Kidney epithelial cell (primary cell): ENCODE data around the gene CD63. TPM values are rescaled to one million over a fixed set of nuclear protein-coding genes. Genes with fewer than 3 reads are reported as not detected.
A peak's percentile ranks its signal among the peaks of the same experiment; 100 is the strongest.

Source experiments
- DNase-seq: peaks from one replicate; pipeline ENCODE4 v3.0.0-alpha.2; 2010; ENCODE audit warnings: low read depth
- H3K27me3 ChIP-seq: 2 replicates; pipeline ENCODE4 v1.6.0; 2011; ENCODE audit warnings: low read length; ENCODE audit not compliant: control insufficient read depth, insufficient read depth
- H3K36me3 ChIP-seq: 2 replicates; pipeline ENCODE4 v1.5.1; 2011; ENCODE audit warnings: low read length; ENCODE audit not compliant: control insufficient read depth, insufficient read depth
- H3K4me3 ChIP-seq: 2 replicates; pipeline ENCODE4 v1.5.1; 2011; ENCODE audit warnings: low read depth, mild to moderate bottlenecking, control low read depth, low read length
- CTCF ChIP-seq: IDR thresholded peaks from 2 replicates; pipeline ENCODE4 v1.5.1; 2011; ENCODE audit warnings: mild to moderate bottlenecking, moderate library complexity, low read length, control low read depth, inconsistent platforms; ENCODE audit not compliant: insufficient read depth, poor library complexity, severe bottlenecking
- total RNA-seq: library from RNA; depleted of rRNA; stranded (reverse); fragments of >200 nt; gene quantifications from 2 replicates; pipeline ENCODE4 v1.2.3, GENCODE V29; 2015

CD63 gene
- total RNA-seq, 1 donor from 2014 or later: 1,149 TPM

- no peak for DNase-seq
- H3K36me3 ChIP-seq: peaks cover 2% of the 10 kb centered on the region
- no peak for TF ChIP-seq CTCF
- no peak overlapping the region for H3K4me3 ChIP-seq
- H3K27me3 ChIP-seq: no peaks in the 10 kb centered on the region
These were observed 3.3 kb downstream of the CD63 start for GRCh38 chr12:55725556-55725955.

- Histone ChIP-seq H3K36me3 (peaks cover 2% of the 10 kb centered on the region), H3K27me3 (no peaks in the 10 kb centered on the region), H3K4me3 (no peak overlapping the region)
- no peak for DNase-seq
- TF ChIP-seq CTCF: no peak
These were observed 3.9 kb downstream of the CD63 start for GRCh38 chr12:55724940-55725309.

GRCh38 chr12:55724226-55724939 lies 4.4 kb downstream of the CD63 start:
- DNase-seq: no peak
- Histone ChIP-seq H3K4me3 (no peak overlapping the region), H3K27me3 (no peaks in the 10 kb centered on the region), H3K36me3 (peaks cover 2% of the 10 kb centered on the region)
- peak; percentile 76 for TF ChIP-seq CTCF

GRCh38 chr12:55723516-55724225 lies 5.1 kb downstream of the CD63 start:
- no peak for TF ChIP-seq CTCF
- Histone ChIP-seq H3K36me3 (peaks cover 2% of the 10 kb centered on the region), H3K27me3 (no peaks in the 10 kb centered on the region), H3K4me3 (no peak overlapping the region)
- no peak for DNase-seq

GRCh38 chr12:55722948-55723347 lies 5.9 kb downstream of the CD63 start:
- Histone ChIP-seq H3K4me3 (no peak overlapping the region), H3K27me3 (no peaks in the 10 kb centered on the region), H3K36me3 (peaks cover 2% of the 10 kb centered on the region)
- no peak for TF ChIP-seq CTCF
- no peak for DNase-seq

- TF ChIP-seq CTCF: no peak
These were observed 7.1 kb downstream of the CD63 start for GRCh38 chr12:55721601-55722213.

More at GRCh38 chr12:55721601-55722213, 7.1 kb downstream of the CD63 start:
- no peak for DNase-seq
- H3K36me3 ChIP-seq: peaks cover 2% of the 10 kb centered on the region
- no peak overlapping the region for H3K4me3 ChIP-seq
- H3K27me3 ChIP-seq: no peaks in the 10 kb centered on the region
